Spleen (tissue), 11 donors: ENCODE measurements around the gene HABP2. TPM values are rescaled to one million over a fixed set of nuclear protein-coding genes. Genes with fewer than 3 reads are reported as not detected.

ENCODE experiments used
- DNase-seq: peaks from one replicate; pipeline ENCODE4 v3.0.0-alpha.2; 2020
- H3K27ac ChIP-seq, 8 donors: fragments of 200-600 bp; sonication (generic) in 7 of 8; 1 replicate in 4 of 8; 2 replicates in 4 of 8; pipeline versions ENCODE4 v1.5.0 to v1.8.0; 2016 to 2021; ENCODE audit warnings: inconsistent platforms in 4 of 8, mild to moderate bottlenecking in 4 of 8, moderate library complexity in 1 of 8
- H3K27me3 ChIP-seq, 7 donors: fragments of 200-600 bp; sonication (generic) in 6 of 7; replicated peaks in 1 of 7; 1 replicate in 4 of 7; 2 replicates in 3 of 7; pipeline versions ENCODE4 v1.5.0 to v1.8.0; 2016 to 2021; ENCODE audit warnings: inconsistent platforms in 3 of 7, mild to moderate bottlenecking in 1 of 7
- H3K36me3 ChIP-seq, 6 donors: fragments of 200-600 bp; sonication (generic) in 5 of 6; 1 replicate in 4 of 6; 2 replicates in 2 of 6; pipeline versions ENCODE4 v1.5.0 to v1.8.0; 2016 to 2021; ENCODE audit warnings: inconsistent platforms in 2 of 6
- H3K4me1 ChIP-seq, 6 donors: fragments of 200-600 bp; sonication (generic) in 5 of 6; 1 replicate in 3 of 6; 2 replicates in 3 of 6; pipeline versions ENCODE4 v1.5.0 to v1.8.0; 2016 to 2021; ENCODE audit warnings: inconsistent platforms in 3 of 6
- H3K4me3 ChIP-seq, 8 donors: fragments of 200-600 bp; sonication (generic) in 7 of 8; 1 replicate in 4 of 8; 2 replicates in 4 of 8; pipeline versions ENCODE4 v1.5.0 to v1.8.0; 2016 to 2021; ENCODE audit warnings: inconsistent platforms in 4 of 8, mild to moderate bottlenecking in 4 of 8, moderate library complexity in 2 of 8
- H3K9me3 ChIP-seq, 8 donors: fragments of 200-600 bp; sonication (generic) in 7 of 8; 1 replicate in 4 of 8; 2 replicates in 4 of 8; pipeline versions ENCODE4 v1.5.0 to v1.8.0; 2016 to 2021; ENCODE audit warnings: inconsistent platforms in 4 of 8
- CTCF ChIP-seq, 11 experiments: fragments of 200-600 bp in 7 of 11; fragments of 450-650 bp in 4 of 11; sonication (generic) in 4 of 11; IDR thresholded peaks in 8 of 11; conservative IDR thresholded peaks in 3 of 11; 1 replicate in 7 of 11; 2 replicates in 4 of 11; pipeline versions ENCODE4 v1.4.0 to v1.8.0; 2016 to 2021; ENCODE audit warnings: antibody characterized with exemption in 11 of 11, inconsistent platforms in 4 of 11, mild to moderate bottlenecking in 1 of 11
- POLR2A ChIP-seq, 3 donors: fragments of 450-650 bp; IDR thresholded peaks; one replicate each; pipeline ENCODE4 v1.5.1; 2017; ENCODE audit warnings: antibody characterized with exemption in 3 of 3, mild to moderate bottlenecking in 1 of 3
- POLR2AphosphoS5 ChIP-seq, 3 donors: sonication (generic); formaldehyde crosslinking; IDR thresholded peaks; one replicate each; pipeline ENCODE4 v1.5.1; 2017; ENCODE audit warnings: antibody characterized with exemption in 3 of 3
- WGBS, 5 donors: extraction: QIAGEN DNeasy Blood & Tissue Kit in 3 of 5; methylation state at CpG; one replicate each; pipeline versions ENCODE4 v1.1.5 to v1.1.7; 2013 to 2018; 5-methylcytosine and 5-hydroxymethylcytosine counted together
- intact Hi-C: fragments of 100-400 bp; cut with DNase I; formaldehyde crosslinking; loops from one replicate; pipeline ENCODE4 v1.15.0; 2023; ENCODE audit warnings: low total_unique reads
- polyA plus RNA-seq, 3 donors: library from polyadenylated mRNA; stranded (reverse); fragments of 200-250 nt; gene quantifications; one replicate each; pipeline ENCODE4 v1.2.1, GENCODE V29; 2013
- total RNA-seq, 7 donors: library from RNA; depleted of rRNA in 3 of 7; stranded (reverse); fragments of >200 nt in 3 of 7; fragmentation: NEBNext Ultra II Directional in 4 of 7; extraction: Animal tissue kit (Norgen Biotek cat#: 25700) in 4 of 7; gene quantifications; one replicate each; pipeline versions ENCODE4 v1.1.0 to v1.2.1, GENCODE V29; 2016 to 2021
- donor health status: healthy with polysubstance abuse.
- donor health status: DM: no; HTN: no; CAD: no; lungs with moderate emphysema.
- donor health status: DM: no; HTN: no; CAD: no.
- donor health status: Bipolar disorder and iron deficiency.
- donor health status: healthy.
- donor health status: DM: no; HTN: no; CAD: no.
- donor health status: DM: yes; HTN: yes; CAD: no.

Gene HABP2
- total and polyA plus RNA-seq, 10 donors: not detected

GRCh38 chr10:113616244-113617074 is 63.6 kb downstream of the HABP2 start:
- Histone ChIP-seq H3K4me1 (no peaks in the 10 kb centered on the region), H3K36me3 (no peaks in the 10 kb centered on the region), H3K27me3 (peaks cover 0 to 71% (median 15%) of the 10 kb centered on the region in 7 donors), H3K9me3 (no peaks in the 10 kb centered on the region), H3K4me3 (no peak overlapping the region), H3K27ac (no peak overlapping the region)
- DNase-seq: no peak
- intact Hi-C loops: no loop called here
- WGBS, 5 donors: 15 to 32% (median 21%) methylated on average over 5 of the region's 5 CpGs
- TF ChIP-seq CTCF (IDR thresholded peaks at IDR 0.05 in 8 of 11, conservative IDR thresholded peaks at IDR 0.05 in 3 of 11) (peak in 1 of 11 experiments; percentile 13), POLR2A (IDR thresholded peaks at IDR 0.05) (no peak)

- no peaks in the 10 kb centered on the region for H3K4me1 ChIP-seq
- intact Hi-C loops: no loop called here
- H3K27me3 ChIP-seq: peaks cover 0 to 75% (median 15%) of the 10 kb centered on the region in 7 donors
- WGBS, 5 donors: 19 to 29% (median 22%) methylated on average over 7 of the region's 7 CpGs
- TF ChIP-seq CTCF (IDR thresholded peaks at IDR 0.05 in 8 of 11, conservative IDR thresholded peaks at IDR 0.05 in 3 of 11): no peak
- TF ChIP-seq POLR2A (IDR thresholded peaks at IDR 0.05): no peak
- TF ChIP-seq POLR2AphosphoS5 (IDR thresholded peaks at IDR 0.05): no peak
- no peaks in the 10 kb centered on the region for H3K36me3 ChIP-seq
- no peak for DNase-seq
- no peaks in the 10 kb centered on the region for H3K9me3 ChIP-seq
- no peak overlapping the region for H3K27ac ChIP-seq
- H3K4me3 ChIP-seq: no peak overlapping the region
Observed at GRCh38 chr10:113617086-113617485, 64.2 kb downstream of the HABP2 start.

- no peak for DNase-seq
- WGBS, 5 donors: 82 to 93% (median 89%) methylated on average over 7 of the region's 7 CpGs
- intact Hi-C loops: no loop called here
- no peaks in the 10 kb centered on the region for H3K9me3 ChIP-seq
- no peak overlapping the region for H3K4me3 ChIP-seq
- H3K4me1 ChIP-seq: no peaks in the 10 kb centered on the region
- H3K36me3 ChIP-seq: no peaks in the 10 kb centered on the region
- no peak for TF ChIP-seq CTCF (IDR thresholded peaks at IDR 0.05 in 8 of 11, conservative IDR thresholded peaks at IDR 0.05 in 3 of 11)
- TF ChIP-seq POLR2AphosphoS5 (IDR thresholded peaks at IDR 0.05): no peak
- no peak for TF ChIP-seq POLR2A (IDR thresholded peaks at IDR 0.05)
- no peak overlapping the region for H3K27ac ChIP-seq
- H3K27me3 ChIP-seq: peaks cover 0 to 75% (median 15%) of the 10 kb centered on the region in 7 donors
Observed at GRCh38 chr10:113618338-113618737, 65.5 kb downstream of the HABP2 start.

GRCh38 chr10:113619401-113619800 is 66.5 kb downstream of the HABP2 start:
- H3K27me3 ChIP-seq: peaks cover 0 to 81% (median 15%) of the 10 kb centered on the region in 7 donors
- 88 to 100% (median 95%) methylated on average over 1 of the region's 1 CpG for WGBS, 5 donors
- no peaks in the 10 kb centered on the region for H3K4me1 ChIP-seq
- TF ChIP-seq CTCF (IDR thresholded peaks at IDR 0.05 in 8 of 11, conservative IDR thresholded peaks at IDR 0.05 in 3 of 11): no peak
- no peak overlapping the region for H3K4me3 ChIP-seq
- intact Hi-C loops: no loop called here
- H3K36me3 ChIP-seq: no peaks in the 10 kb centered on the region
- DNase-seq: no peak
- H3K9me3 ChIP-seq: no peaks in the 10 kb centered on the region
- H3K27ac ChIP-seq: no peak overlapping the region
